ENCODE measurements around the gene PRDM16.
A peak's percentile ranks its signal among the peaks of the same experiment; 100 is the strongest.

Gene PRDM16

GRCh38 chr1:3450202-3450863 is 381.3 kb downstream of the PRDM16 start:
- no peak for DNase-seq

- no peak for DNase-seq
These were observed 382.0 kb downstream of the PRDM16 start for GRCh38 chr1:3450983-3451382.

- no peak for DNase-seq
These were observed 383.2 kb downstream of the PRDM16 start for GRCh38 chr1:3451994-3452865.

GRCh38 chr1:3452866-3453175 is 383.8 kb downstream of the PRDM16 start:
- DNase-seq: no peak

- peak; percentile 63 for DNase-seq
These were observed 384.3 kb downstream of the PRDM16 start for GRCh38 chr1:3453203-3453761.

- DNase-seq: peak; percentile 40
These were observed 385.1 kb downstream of the PRDM16 start, which contains the start of gene ARHGEF16 for GRCh38 chr1:3453891-3454810. TSS of gene ARHGEF16 (plus strand) at chr1:3454665. CDS start at chr1:3463085, 8,420 bp downstream.

GRCh38 chr1:3454811-3455618 is 386.0 kb downstream of the PRDM16 start:
- no peak for DNase-seq

- DNase-seq: no peak
These were observed 386.9 kb downstream of the PRDM16 start for GRCh38 chr1:3455670-3456448.

GRCh38 chr1:3456449-3456963 is 387.5 kb downstream of the PRDM16 start:
- no peak for DNase-seq

GRCh38 chr1:3456964-3457909 is 388.2 kb downstream of the PRDM16 start:
- DNase-seq: no peak

- no peak for DNase-seq
These were observed 389.2 kb downstream of the PRDM16 start for GRCh38 chr1:3457910-3458883.

GRCh38 chr1:3459051-3459908 is 390.3 kb downstream of the PRDM16 start:
- DNase-seq: no peak

GRCh38 chr1:3459940-3460671 is 391.1 kb downstream of the PRDM16 start:
- DNase-seq: no peak

- no peak for DNase-seq
These were observed 391.7 kb downstream of the PRDM16 start for GRCh38 chr1:3460672-3461131.

- DNase-seq: no peak
These were observed 392.4 kb downstream of the PRDM16 start for GRCh38 chr1:3461238-3461933.

GRCh38 chr1:3461934-3462275 is 392.9 kb downstream of the PRDM16 start:
- DNase-seq: no peak
